Lower lobe of right lung (tissue), 2 donors: ENCODE results near the gene BMPR1B. TPM values are rescaled to one million over a fixed set of nuclear protein-coding genes. Genes with fewer than 3 reads are reported as not detected.

Source experiments
- ATAC-seq, 2 donors: fragments of 200-7000 bp; cut with Tn5 transposase; one replicate each; pipeline ENCODE4 v1.9.1; 2020 to 2022; ENCODE audit warnings: mild to moderate bottlenecking in 2 of 2, moderate library complexity in 2 of 2
- DNase-seq: peaks from one replicate; pipeline ENCODE4 v3.0.0-alpha.2; 2020
- H3K27ac ChIP-seq: fragments of 200-600 bp; one replicate; pipeline ENCODE4 v1.8.0; 2022
- H3K27me3 ChIP-seq: fragments of 200-600 bp; one replicate; pipeline ENCODE4 v1.8.0; 2022; ENCODE audit warnings: low read depth
- H3K36me3 ChIP-seq: fragments of 200-600 bp; one replicate; pipeline ENCODE4 v1.8.0; 2022; ENCODE audit warnings: mild to moderate bottlenecking
- H3K4me1 ChIP-seq: fragments of 200-600 bp; one replicate; pipeline ENCODE4 v1.8.0; 2022
- H3K4me3 ChIP-seq: fragments of 200-600 bp; one replicate; pipeline ENCODE4 v1.8.0; 2022; ENCODE audit warnings: mild to moderate bottlenecking
- H3K9me3 ChIP-seq: fragments of 200-600 bp; one replicate; pipeline ENCODE4 v1.8.0; 2022
- CTCF ChIP-seq: fragments of 200-600 bp; IDR thresholded peaks from one replicate; pipeline ENCODE4 v1.8.0; 2022; ENCODE audit warnings: antibody characterized with exemption, mild to moderate bottlenecking
- intact Hi-C: fragments of 100-400 bp; cut with DNase I; formaldehyde crosslinking; loops from one replicate; pipeline ENCODE4 v1.11.0; 2022
- total RNA-seq: library from RNA; stranded (reverse); fragmentation: NEBNext Ultra II Directional; extraction: Animal tissue kit (Norgen Biotek cat#: 25700); gene quantifications from one replicate; pipeline ENCODE4 v1.2.1, GENCODE V29; 2021
- donor health status: DM: no; HTN: yes; CAD: no; lungs with severe emphysema.

BMPR1B gene
- total RNA-seq, 1 donor from 2014 or later, result 6.0 TPM

- no peaks in the 10 kb centered on the region for H3K27me3 ChIP-seq
- no peak for ATAC-seq
- no peaks in the 10 kb centered on the region for H3K4me1 ChIP-seq
- intact Hi-C loops, result no loop called here
- no peak for TF ChIP-seq CTCF
- no peaks in the 10 kb centered on the region for H3K36me3 ChIP-seq
- DNase-seq, result no peak
- H3K9me3 ChIP-seq, result no peaks in the 10 kb centered on the region
- H3K27ac ChIP-seq, result no peak overlapping the region
- no peak overlapping the region for H3K4me3 ChIP-seq
These were observed 25.4 kb upstream of the BMPR1B start for GRCh38 chr4:94732358-94732698.

DNA sequence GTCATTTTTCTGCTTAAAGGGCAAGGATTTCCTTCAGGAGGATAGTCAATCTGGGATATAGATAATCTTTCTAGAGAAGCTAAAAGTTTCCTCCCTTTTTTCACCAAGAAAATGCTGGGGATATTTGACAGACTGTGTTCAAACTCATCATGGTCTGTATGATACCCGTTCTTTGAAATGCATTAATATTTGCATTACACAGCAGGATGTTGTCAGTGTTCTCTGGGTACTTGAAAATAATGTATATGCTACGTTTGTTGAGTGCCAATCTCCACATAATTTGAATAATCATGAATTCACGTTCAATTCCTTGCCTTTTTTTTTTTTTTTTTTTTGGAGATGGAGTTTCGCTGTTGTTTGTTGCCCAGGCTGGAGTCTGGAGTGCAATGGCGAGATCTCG, 18.0 kb upstream of the BMPR1B start:
- ATAC-seq, result no peak
- H3K27ac ChIP-seq, result no peak overlapping the region
- no peak for TF ChIP-seq CTCF
- no peaks in the 10 kb centered on the region for H3K36me3 ChIP-seq
- H3K4me3 ChIP-seq, result no peak overlapping the region
- intact Hi-C loops, result no loop called here
- no peak for DNase-seq
- H3K9me3 ChIP-seq, result no peaks in the 10 kb centered on the region
- H3K27me3 ChIP-seq, result no peaks in the 10 kb centered on the region
- H3K4me1 ChIP-seq, result no peaks in the 10 kb centered on the region

DNA sequence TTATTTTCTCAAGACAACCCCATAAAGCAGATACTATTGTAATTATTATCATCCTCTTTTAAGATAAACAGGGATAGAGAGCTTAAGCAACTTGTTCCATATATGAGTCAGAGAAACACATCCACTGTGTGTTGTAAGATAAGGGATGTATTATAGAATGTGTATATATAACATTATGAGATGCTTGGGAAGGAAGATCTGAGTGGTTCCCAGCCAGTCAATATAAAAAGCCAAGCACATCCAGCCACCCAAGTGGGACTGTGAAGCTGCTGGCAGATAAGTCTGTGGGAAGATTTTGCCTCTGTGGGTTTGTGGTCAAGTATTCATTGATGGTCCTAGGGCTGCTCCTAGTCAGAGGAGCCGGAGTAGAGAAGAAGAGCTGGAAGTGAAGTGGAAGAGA, 16.5 kb upstream of the BMPR1B start:
- Histone ChIP-seq H3K9me3 (no peaks in the 10 kb centered on the region), H3K27me3 (no peaks in the 10 kb centered on the region), H3K4me3 (no peak overlapping the region), H3K27ac (no peak overlapping the region), H3K36me3 (no peaks in the 10 kb centered on the region), H3K4me1 (no peaks in the 10 kb centered on the region)
- ATAC-seq (no peak), DNase-seq (no peak)
- intact Hi-C loops, result no loop called here
- no peak for TF ChIP-seq CTCF

DNA sequence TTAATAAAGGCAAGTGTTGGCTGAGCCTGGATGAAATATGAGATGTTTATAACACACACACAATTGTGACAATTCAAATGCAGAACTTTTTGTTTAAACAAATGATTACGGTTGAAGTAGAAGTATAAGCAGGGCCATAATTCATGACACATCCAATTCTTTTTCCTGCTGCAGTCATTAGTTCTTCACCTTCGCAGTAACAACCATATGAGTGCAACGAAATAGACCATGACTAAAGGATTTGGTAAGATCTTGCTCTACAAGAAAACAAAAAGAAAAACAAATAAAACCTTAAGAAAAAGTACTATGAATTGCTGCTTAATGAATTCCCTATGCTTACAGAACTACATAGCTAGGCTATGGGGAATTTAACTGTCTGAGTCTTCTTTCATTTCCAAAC, 13.9 kb upstream of the BMPR1B start:
- intact Hi-C loops, result no loop called here
- Histone ChIP-seq H3K4me1 (no peaks in the 10 kb centered on the region), H3K9me3 (no peaks in the 10 kb centered on the region), H3K4me3 (no peak overlapping the region), H3K27ac (no peak overlapping the region), H3K36me3 (no peaks in the 10 kb centered on the region), H3K27me3 (no peaks in the 10 kb centered on the region)
- no peak for ATAC-seq
- no peak for TF ChIP-seq CTCF
- no peak for DNase-seq

GRCh38 chr4:94744850-94745249, 12.9 kb upstream of the BMPR1B start:
- intact Hi-C loops, result no loop called here
- ATAC-seq (no peak), DNase-seq (no peak)
- H3K9me3 ChIP-seq, result no peaks in the 10 kb centered on the region
- no peaks in the 10 kb centered on the region for H3K4me1 ChIP-seq
- no peak for TF ChIP-seq CTCF
- H3K27ac ChIP-seq, result no peak overlapping the region
- no peak overlapping the region for H3K4me3 ChIP-seq
- H3K36me3 ChIP-seq, result no peaks in the 10 kb centered on the region
- no peaks in the 10 kb centered on the region for H3K27me3 ChIP-seq

GRCh38 chr4:94746746-94747145, 11.0 kb upstream of the BMPR1B start:
- H3K4me1 ChIP-seq, result no peaks in the 10 kb centered on the region
- ATAC-seq (no peak), DNase-seq (no peak)
- H3K4me3 ChIP-seq, result no peak overlapping the region
- no peaks in the 10 kb centered on the region for H3K27me3 ChIP-seq
- H3K27ac ChIP-seq, result no peak overlapping the region
- TF ChIP-seq CTCF, result no peak
- intact Hi-C loops, result no loop called here
- no peaks in the 10 kb centered on the region for H3K36me3 ChIP-seq
- no peaks in the 10 kb centered on the region for H3K9me3 ChIP-seq
